Measurements from ENCODE around the gene CDKL1. TPM values are rescaled to one million over a fixed set of nuclear protein-coding genes. Genes with fewer than 3 reads are reported as not detected.

Gene CDKL1
- total and polyA plus RNA-seq, 5 experiments from 2014 or later = 0.90 to 9.0 (median 3.9) TPM

DNA sequence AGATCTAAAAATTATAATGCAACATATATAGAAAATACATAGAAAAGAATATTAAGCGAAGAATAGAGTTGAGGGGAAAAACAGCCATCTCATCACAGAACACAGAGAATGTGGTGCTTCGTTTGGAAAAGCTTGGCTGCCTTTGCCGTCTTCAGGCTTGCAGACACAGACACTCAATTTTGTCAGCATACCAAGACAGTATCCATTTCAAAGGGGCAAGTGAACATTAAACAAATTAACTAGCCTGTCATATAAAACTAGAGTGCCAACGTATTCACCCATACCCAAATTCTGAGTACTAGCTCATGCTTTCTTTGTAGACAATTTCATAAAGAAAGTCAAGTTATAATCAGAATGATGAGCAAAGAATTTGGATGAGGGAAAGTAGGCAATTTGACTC, 44.1 kb downstream of the CDKL1 start:
- Mint-ChIP-seq H3K27ac (no peak overlapping the region), H3K4me1 (peaks cover 0 to 2% (median 0%) of the 10 kb centered on the region in 4 donors), H3K36me3 (peaks cover 0 to 19% (median 14%) of the 10 kb centered on the region in 3 donors), H3K9me3 (no peaks in the 10 kb centered on the region), H3K27me3 (no peaks in the 10 kb centered on the region), H3K4me3 (no peak overlapping the region)
- DNase-seq (no peak), ATAC-seq (no peak)
- POLR2A ChIA-PET = no interaction called here

DNA sequence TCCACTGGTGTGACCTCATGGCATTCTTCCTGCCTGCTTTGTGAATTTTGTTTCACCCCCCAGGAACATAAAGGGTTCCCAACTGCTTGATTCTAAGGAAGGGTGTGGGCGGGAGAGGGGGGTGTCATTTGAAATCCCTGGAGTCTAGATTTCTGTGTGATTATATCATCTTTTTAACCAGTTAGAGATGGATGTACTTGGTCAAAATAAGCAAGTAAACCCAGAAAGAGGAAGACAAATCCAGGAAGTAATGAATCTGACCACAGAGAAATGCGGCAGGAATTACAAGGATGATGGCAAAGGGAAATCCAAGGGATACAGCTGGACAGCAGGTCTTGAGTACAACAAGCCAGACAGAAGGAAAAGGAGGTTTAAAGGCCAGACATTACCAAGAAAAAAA, 45.7 kb downstream of the CDKL1 start:
- no peaks in the 10 kb centered on the region for H3K9me3 Mint-ChIP-seq
- no peak overlapping the region for H3K27ac Mint-ChIP-seq
- no peaks in the 10 kb centered on the region for H3K27me3 Mint-ChIP-seq
- H3K4me1 Mint-ChIP-seq = no peaks in the 10 kb centered on the region
- ATAC-seq (no peak), DNase-seq (no peak)
- peaks cover 0 to 4% (median 3%) of the 10 kb centered on the region in 3 donors for H3K36me3 Mint-ChIP-seq
- POLR2A ChIA-PET = no interaction called here
- H3K4me3 Mint-ChIP-seq = no peak overlapping the region

DNA sequence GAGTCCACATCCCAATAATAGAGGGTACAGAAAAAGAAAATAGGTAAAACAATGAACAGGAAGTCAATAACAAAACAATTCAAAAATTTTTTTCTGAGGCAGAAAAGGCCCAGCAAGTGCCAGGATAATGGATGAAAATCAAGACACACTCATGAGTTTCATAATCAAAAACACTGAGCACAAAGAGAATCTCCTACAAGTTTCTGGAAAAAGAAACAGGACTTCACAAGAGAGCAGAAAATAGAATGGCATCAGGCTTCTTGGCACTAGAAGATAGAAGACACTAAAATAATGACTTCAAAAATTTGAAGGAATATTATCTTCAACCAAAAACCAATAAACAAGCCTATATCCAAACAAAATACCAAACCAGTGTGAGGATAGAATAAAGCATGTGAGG, 47.7 kb downstream of the CDKL1 start:
- H3K36me3 Mint-ChIP-seq = peaks cover 0 to 4% (median 2%) of the 10 kb centered on the region in 3 donors
- H3K27ac Mint-ChIP-seq = peak overlapping the region in 1 of 10 donors; percentile 69
- H3K4me1 Mint-ChIP-seq = peaks cover 0 to 7% (median 0%) of the 10 kb centered on the region in 4 donors
- no peak for ATAC-seq
- POLR2A ChIA-PET = no interaction called here
- H3K27me3 Mint-ChIP-seq = no peaks in the 10 kb centered on the region
- no peak overlapping the region for H3K4me3 Mint-ChIP-seq
- no peaks in the 10 kb centered on the region for H3K9me3 Mint-ChIP-seq
- DNase-seq = no peak

DNA sequence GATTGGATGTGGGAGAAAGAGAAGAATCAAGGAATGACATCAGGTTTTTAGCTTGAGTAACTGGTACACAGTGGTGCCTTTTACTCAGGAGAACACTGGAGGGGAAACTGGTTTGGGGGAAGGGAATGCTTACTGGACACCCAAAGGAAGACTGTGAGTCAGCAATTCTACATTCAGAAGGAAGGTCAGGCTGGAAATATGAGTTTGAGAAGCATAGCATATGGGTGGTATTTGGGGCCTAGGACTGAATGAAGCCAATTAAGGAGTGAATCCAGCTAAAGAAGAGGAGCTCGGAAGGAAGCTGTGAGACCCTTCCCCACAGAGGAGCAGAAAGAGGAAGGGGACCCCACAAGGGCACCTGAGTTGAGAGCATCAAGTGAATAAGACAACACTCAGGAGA, 49.2 kb downstream of the CDKL1 start:
- POLR2A ChIA-PET = interaction anchor here (0.5 kb wide), 1 partner anchor 51 kb away, joined by 4 read pairs; no protein-coding TSS in a partner anchor
- Mint-ChIP-seq H3K27ac (peak overlapping the region in 2 of 10 donors; percentile 12 to 30), H3K4me1 (peaks cover 0 to 21% (median 8%) of the 10 kb centered on the region in 4 donors), H3K4me3 (no peak overlapping the region), H3K27me3 (no peaks in the 10 kb centered on the region), H3K36me3 (peaks cover 0 to 2% (median 0%) of the 10 kb centered on the region in 3 donors), H3K9me3 (no peaks in the 10 kb centered on the region)
- ATAC-seq = no peak
- DNase-seq = no peak

DNA sequence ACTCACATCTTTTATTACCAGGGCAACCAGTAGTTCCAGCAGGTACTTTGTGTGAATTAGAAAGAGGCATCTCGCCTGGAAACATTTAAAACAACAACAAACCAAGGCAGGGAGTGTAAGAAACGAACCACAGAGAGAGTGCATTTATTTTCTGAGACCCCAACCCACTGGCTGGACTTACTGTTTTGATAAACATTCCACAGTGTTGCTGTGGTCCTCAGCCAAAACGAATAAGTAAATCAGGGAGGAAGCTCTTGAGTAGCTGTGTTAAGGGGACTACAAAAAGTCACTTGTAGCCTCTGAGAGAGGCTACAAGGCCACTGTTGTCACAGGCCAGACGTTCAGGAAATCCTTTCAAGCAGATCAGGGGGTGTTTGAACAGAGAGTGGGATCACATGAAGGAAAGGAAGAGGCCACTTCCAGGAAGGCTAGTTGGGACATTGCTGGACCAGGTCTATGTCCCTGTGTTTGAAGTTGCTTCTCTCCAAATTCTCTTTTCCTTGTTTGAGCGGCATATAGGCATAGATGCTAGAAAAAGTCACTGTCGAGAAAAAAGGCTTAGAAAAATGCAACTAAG, 50.7 kb downstream of the CDKL1 start:
- Mint-ChIP-seq H3K27me3 (no peaks in the 10 kb centered on the region), H3K9me3 (no peaks in the 10 kb centered on the region), H3K4me3 (no peak overlapping the region), H3K27ac (peak overlapping the region in 5 of 10 donors; percentile 8 to 60 (median 22)), H3K4me1 (peaks cover 0 to 23% (median 10%) of the 10 kb centered on the region in 4 donors), H3K36me3 (peaks cover 0 to 2% (median 0%) of the 10 kb centered on the region in 3 donors)
- POLR2A ChIA-PET = interaction anchor here (0.6 kb wide), 1 partner anchor 72 kb away, joined by 3 read pairs; no protein-coding TSS in a partner anchor
- ATAC-seq (no peak), DNase-seq (no peak)

DNA sequence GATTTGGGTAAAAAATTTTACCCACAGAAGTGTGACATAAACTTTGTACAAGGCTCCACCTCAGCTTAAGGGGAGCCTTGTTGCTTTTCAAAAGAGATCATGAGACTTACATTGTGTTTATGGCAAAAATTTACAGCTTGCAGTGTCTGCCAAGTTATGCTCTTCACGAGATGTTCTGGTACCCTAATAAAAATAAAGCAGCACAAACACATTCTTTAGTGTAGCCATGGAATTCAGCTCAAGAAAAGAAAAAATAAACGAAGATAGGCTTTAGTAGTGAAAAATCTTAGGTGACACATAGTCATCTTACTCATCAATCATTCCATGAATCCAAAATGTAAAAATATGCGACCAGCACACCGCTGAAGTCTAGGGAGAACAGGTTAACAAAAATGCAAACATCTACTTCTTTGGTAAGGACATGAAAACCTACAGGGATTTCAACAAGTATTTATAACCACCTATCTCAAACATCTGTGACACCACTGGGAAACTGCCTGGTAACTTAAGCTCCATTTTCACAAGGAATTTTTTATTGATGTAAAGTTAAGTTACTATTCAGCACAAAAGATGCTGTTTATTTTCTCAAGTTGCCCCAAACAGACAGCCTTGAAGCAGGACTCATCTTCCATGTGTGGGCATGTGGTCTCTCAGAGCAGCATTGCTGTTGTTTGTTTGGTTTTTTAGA, 51.7 kb downstream of the CDKL1 start:
- peak overlapping the region in 1 of 10 donors; percentile 32 for H3K27ac Mint-ChIP-seq
- POLR2A ChIA-PET = no interaction called here
- H3K4me1 Mint-ChIP-seq = peaks cover 0 to 23% (median 10%) of the 10 kb centered on the region in 4 donors

DNA sequence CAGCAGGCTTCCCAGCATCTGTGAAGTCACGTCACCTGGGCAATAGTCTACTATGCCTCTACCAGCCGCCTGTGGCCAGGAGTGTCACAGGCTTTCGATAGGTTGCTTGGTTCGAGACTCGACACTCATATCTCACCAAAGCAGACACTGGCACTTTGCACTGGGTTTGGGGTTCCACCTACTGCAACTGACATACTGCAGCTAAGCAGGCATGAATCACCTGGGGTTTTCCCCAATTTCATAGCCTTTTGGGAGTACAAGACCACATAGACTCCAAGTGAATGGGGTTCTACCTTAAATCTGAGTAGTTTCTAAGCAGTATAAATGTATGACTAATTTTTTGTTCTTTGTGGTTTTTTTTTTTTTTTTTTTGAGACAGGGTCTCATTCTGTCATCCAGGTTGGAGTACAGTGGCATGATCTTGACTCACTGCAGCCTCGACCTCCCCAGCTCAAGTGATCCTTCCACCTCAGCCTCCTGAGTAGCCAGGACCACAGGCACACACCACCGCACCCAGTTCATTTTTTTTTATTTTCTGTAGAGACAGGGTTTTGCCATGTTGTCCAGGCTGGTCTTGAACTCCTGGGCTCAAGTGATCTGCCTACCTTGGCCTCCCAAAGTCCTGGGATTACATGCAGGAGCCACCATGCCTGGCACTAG, 52.4 kb downstream of the CDKL1 start:
- POLR2A ChIA-PET = no interaction called here
- Mint-ChIP-seq H3K27me3 (no peaks in the 10 kb centered on the region), H3K9me3 (no peaks in the 10 kb centered on the region), H3K36me3 (peaks cover 0 to 4% (median under 1%) of the 10 kb centered on the region in 3 donors), H3K27ac (peak overlapping the region in 3 of 10 donors; percentile 27 to 74 (median 69)), H3K4me1 (peaks cover 0 to 23% (median 10%) of the 10 kb centered on the region in 4 donors), H3K4me3 (no peak overlapping the region)
- DNase-seq (peak in 1 of 10 donors; percentile 22), ATAC-seq (peak; percentile 43 to 79)

More for the DNA sequence above, 51.7 kb downstream of the CDKL1 start:
- Mint-ChIP-seq H3K9me3 (no peaks in the 10 kb centered on the region), H3K36me3 (peaks cover 0 to 4% (median 0%) of the 10 kb centered on the region in 3 donors), H3K27me3 (no peaks in the 10 kb centered on the region), H3K4me3 (no peak overlapping the region)
- no peak for DNase-seq
- no peak for ATAC-seq

DNA sequence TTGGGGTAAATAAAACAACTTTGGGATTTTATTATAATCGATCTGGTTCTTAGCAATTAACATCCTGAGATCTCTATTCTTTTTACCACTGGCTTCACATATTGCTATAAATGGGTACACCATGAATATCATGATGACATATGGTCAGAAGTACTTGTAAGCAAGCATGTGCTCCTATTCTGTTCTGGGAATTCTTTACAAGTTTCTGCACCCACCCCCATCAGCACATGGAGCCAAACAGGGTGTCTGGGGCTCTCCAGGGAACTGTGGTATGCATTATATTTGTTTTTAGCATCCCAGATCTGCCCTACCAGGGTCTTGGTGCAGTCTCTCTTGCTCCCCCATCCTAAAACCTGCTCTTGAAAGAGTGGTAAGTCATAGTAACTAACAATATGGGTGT, 53.2 kb downstream of the CDKL1 start:
- POLR2A ChIA-PET = interaction anchor here (0.6 kb wide), 1 partner anchor 107 kb away, joined by 3 read pairs; no protein-coding TSS in a partner anchor
- H3K27me3 Mint-ChIP-seq = no peaks in the 10 kb centered on the region
- ATAC-seq (no peak), DNase-seq (no peak)
- no peak overlapping the region for H3K4me3 Mint-ChIP-seq
- H3K9me3 Mint-ChIP-seq = no peaks in the 10 kb centered on the region
- peaks cover 0 to 5% (median 4%) of the 10 kb centered on the region in 3 donors for H3K36me3 Mint-ChIP-seq
- peaks cover 0 to 23% (median 10%) of the 10 kb centered on the region in 4 donors for H3K4me1 Mint-ChIP-seq
- H3K27ac Mint-ChIP-seq = peak overlapping the region in 2 of 10 donors; percentile 30 to 74

DNA sequence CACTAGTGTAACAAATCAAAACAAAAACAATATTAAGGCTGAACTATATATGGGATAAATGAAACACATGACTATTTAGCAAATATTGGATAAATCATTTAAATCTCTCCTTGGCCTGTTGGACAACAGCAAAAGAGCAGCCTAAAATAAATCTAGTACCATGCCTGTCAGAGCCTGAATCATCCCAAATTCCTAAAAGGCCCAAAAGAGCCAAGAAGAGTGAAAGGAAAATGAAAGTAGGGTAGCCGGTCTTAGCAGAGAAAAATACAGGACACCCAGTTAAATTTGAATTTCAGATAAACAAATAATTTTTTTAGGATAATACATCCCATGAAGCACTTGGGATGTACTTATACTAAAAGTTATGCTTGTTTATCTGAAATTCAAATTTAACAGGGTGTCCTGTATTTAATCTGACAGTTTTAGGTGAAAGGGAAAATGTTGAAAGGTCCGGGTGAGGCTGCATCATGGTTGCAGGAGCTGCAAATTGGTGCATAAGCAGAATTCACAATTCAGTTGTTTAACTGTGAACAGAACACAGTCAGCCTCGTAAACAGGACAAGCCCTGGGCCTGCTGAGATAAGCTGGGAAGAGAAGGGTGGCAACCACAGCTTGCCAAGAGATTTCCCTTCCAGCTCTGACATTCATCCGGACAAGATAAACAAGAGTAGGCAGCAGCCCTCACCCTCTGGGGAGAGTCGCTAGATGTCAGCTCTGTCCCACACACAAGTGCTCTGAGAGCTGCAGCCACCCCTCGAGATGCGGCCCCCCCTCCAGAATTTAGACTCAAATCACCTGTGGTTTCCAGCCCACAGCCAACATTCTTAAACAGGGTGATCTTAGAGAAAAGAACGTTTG, 54.2 kb downstream of the CDKL1 start:
- ATAC-seq (peak; percentile 83 to 91), DNase-seq (peak in 9 of 10 donors; percentile 24 to 77 (median 37))
- Mint-ChIP-seq H3K4me3 (peak overlapping the region in 1 of 10 donors; percentile 13), H3K27me3 (no peaks in the 10 kb centered on the region), H3K4me1 (peaks cover 0 to 23% (median 10%) of the 10 kb centered on the region in 4 donors), H3K36me3 (peaks cover 0 to 5% (median 4%) of the 10 kb centered on the region in 3 donors), H3K27ac (peak overlapping the region in 4 of 10 donors; percentile 18 to 62 (median 29)), H3K9me3 (no peaks in the 10 kb centered on the region)
- POLR2A ChIA-PET = no interaction called here

DNA sequence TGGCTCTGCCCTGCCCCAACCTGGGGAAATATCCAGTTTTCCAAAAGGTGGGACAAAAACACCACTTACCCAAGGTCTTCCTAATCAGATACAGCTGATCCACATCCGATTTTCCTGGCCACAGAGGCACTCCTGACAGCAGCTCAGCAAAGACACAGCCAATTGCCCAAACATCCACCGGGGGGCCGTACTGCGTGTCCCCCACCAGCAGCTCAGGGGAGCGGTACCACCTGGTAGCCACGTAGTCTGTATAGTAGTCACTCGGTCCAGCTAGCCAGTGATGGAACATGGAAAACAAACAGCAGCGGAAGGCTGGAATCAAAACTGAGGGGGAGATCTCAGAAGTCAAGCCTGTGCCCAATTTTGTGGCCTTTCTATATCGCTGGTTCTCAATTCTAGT, 55.7 kb downstream of the CDKL1 start:
- peak overlapping the region in 1 of 10 donors; percentile 22 for H3K27ac Mint-ChIP-seq
- peaks cover 4 to 30% (median 16%) of the 10 kb centered on the region in 4 donors for H3K4me1 Mint-ChIP-seq
- H3K9me3 Mint-ChIP-seq = no peaks in the 10 kb centered on the region
- POLR2A ChIA-PET = interaction anchor here (0.7 kb wide), 1 partner anchor 8 kb away, joined by 3 read pairs; no protein-coding TSS in a partner anchor
- DNase-seq = no peak
- no peak for ATAC-seq
- H3K4me3 Mint-ChIP-seq = no peak overlapping the region
- peaks cover 0 to 5% (median 4%) of the 10 kb centered on the region in 3 donors for H3K36me3 Mint-ChIP-seq
- no peaks in the 10 kb centered on the region for H3K27me3 Mint-ChIP-seq

DNA sequence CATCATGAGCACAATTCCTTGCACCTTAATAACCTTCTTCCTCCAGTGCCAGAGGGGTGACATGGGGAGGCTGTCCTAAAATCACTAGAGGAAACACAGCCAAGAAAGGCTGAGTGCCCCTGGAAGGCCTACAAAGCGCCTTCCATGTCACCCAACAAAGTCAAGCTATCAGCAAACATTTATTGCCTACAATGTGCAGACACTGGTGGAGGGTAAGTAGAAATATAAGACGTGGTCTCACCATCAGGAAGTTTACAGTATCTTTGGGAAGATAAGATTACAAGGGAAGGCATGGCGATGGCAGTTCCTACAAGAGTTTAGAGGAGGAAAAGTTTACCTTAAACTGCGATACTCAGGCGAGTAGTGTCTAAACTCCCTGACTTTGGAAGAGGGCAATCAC, 56.6 kb downstream of the CDKL1 start:
- Mint-ChIP-seq H3K27me3 (no peaks in the 10 kb centered on the region), H3K4me1 (peaks cover 5 to 37% (median 24%) of the 10 kb centered on the region in 4 donors), H3K4me3 (no peak overlapping the region), H3K9me3 (no peaks in the 10 kb centered on the region), H3K27ac (peak overlapping the region in 2 of 10 donors; percentile 6 to 11), H3K36me3 (peaks cover 0 to 5% (median 4%) of the 10 kb centered on the region in 3 donors)
- POLR2A ChIA-PET = no interaction called here
- ATAC-seq (no peak), DNase-seq (no peak)

Measured in naive thymus-derived CD8-positive, alpha-beta T cell (primary cell).